ENCODE measurements around the gene ARAP1. TPM values are rescaled to one million over a fixed set of nuclear protein-coding genes. Genes with fewer than 3 reads are reported as not detected.

Gene ARAP1
- total RNA-seq, 1 donor = 95.2 TPM

GRCh38 chr11:72743321-72744221 is 8.6 kb downstream of the ARAP1 start:
- H3K79me2 ChIP-seq (ENCODE audit: insufficient read depth, low read length) = peaks cover 72% of the 10 kb centered on the region
- TF ChIP-seq CTCF (IDR thresholded peaks at IDR 0.05; ENCODE audit: extremely low read depth, low read depth, low read length) = no peak
- no peak overlapping the region for H3K4me2 ChIP-seq (ENCODE audit: insufficient read depth, low read length)
- DNase-seq (ENCODE audit: insufficient read length, low spot score, missing footprints) = peak; percentile 87
- H3K27ac ChIP-seq (ENCODE audit: low read depth, low read length) = no peak overlapping the region
- H3K27me3 ChIP-seq (ENCODE audit: insufficient read depth, low read length) = no peaks in the 10 kb centered on the region
- peaks cover 4% of the 10 kb centered on the region for H4K20me1 ChIP-seq (ENCODE audit: insufficient read depth, low read length)
- no peaks in the 10 kb centered on the region for H3K9me3 ChIP-seq (ENCODE audit: low read depth, low read length)
- H2AFZ ChIP-seq (ENCODE audit: low read length) = no peak overlapping the region
- H3K4me1 ChIP-seq (ENCODE audit: insufficient read depth, low read length) = peaks cover 25% of the 10 kb centered on the region
- H3K4me3 ChIP-seq (ENCODE audit: insufficient read depth, low read length) = no peak overlapping the region
- no peaks in the 10 kb centered on the region for H3K36me3 ChIP-seq (ENCODE audit: insufficient read depth, low read length)

GRCh38 chr11:72742513-72743320 is 9.5 kb downstream of the ARAP1 start:
- no peak overlapping the region for H3K4me3 ChIP-seq (ENCODE audit: insufficient read depth, low read length)
- H3K9me3 ChIP-seq (ENCODE audit: low read depth, low read length) = no peaks in the 10 kb centered on the region
- H4K20me1 ChIP-seq (ENCODE audit: insufficient read depth, low read length) = peaks cover 4% of the 10 kb centered on the region
- H3K4me1 ChIP-seq (ENCODE audit: insufficient read depth, low read length) = peaks cover 33% of the 10 kb centered on the region
- no peak for TF ChIP-seq CTCF (IDR thresholded peaks at IDR 0.05; ENCODE audit: extremely low read depth, low read depth, low read length)
- H3K4me2 ChIP-seq (ENCODE audit: insufficient read depth, low read length) = no peak overlapping the region
- DNase-seq (ENCODE audit: insufficient read length, low spot score, missing footprints) = peak; percentile 50
- no peaks in the 10 kb centered on the region for H3K27me3 ChIP-seq (ENCODE audit: insufficient read depth, low read length)
- no peak overlapping the region for H2AFZ ChIP-seq (ENCODE audit: low read length)
- H3K27ac ChIP-seq (ENCODE audit: low read depth, low read length) = no peak overlapping the region
- H3K79me2 ChIP-seq (ENCODE audit: insufficient read depth, low read length) = peaks cover 76% of the 10 kb centered on the region
- no peaks in the 10 kb centered on the region for H3K36me3 ChIP-seq (ENCODE audit: insufficient read depth, low read length)

- Histone ChIP-seq H4K20me1 (ENCODE audit: insufficient read depth, low read length) (peaks cover 4% of the 10 kb centered on the region), H3K36me3 (ENCODE audit: insufficient read depth, low read length) (no peaks in the 10 kb centered on the region), H2AFZ (ENCODE audit: low read length) (peak overlapping the region; percentile 37), H3K27me3 (ENCODE audit: insufficient read depth, low read length) (no peaks in the 10 kb centered on the region), H3K4me3 (ENCODE audit: insufficient read depth, low read length) (no peak overlapping the region), H3K4me1 (ENCODE audit: insufficient read depth, low read length) (peaks cover 36% of the 10 kb centered on the region), H3K9me3 (ENCODE audit: low read depth, low read length) (no peaks in the 10 kb centered on the region), H3K79me2 (ENCODE audit: insufficient read depth, low read length) (peaks cover 76% of the 10 kb centered on the region), H3K4me2 (ENCODE audit: insufficient read depth, low read length) (no peak overlapping the region), H3K27ac (ENCODE audit: low read depth, low read length) (peak overlapping the region; percentile 33)
- DNase-seq (ENCODE audit: insufficient read length, low spot score, missing footprints) = no peak
- TF ChIP-seq CTCF (IDR thresholded peaks at IDR 0.05; ENCODE audit: extremely low read depth, low read depth, low read length) = no peak
These were observed 10.2 kb downstream of the ARAP1 start for GRCh38 chr11:72741849-72742512.

Measured in osteoblast (primary cell).